Stimulated activated CD8-positive, alpha-beta memory T cell treated with anti-CD3 and anti-CD28 coated beads, Interleukin-12 subunit alpha, Interleukin-12 subunit beta, amount 100 ng/mL, for 4 hours (primary cell): Measurements from ENCODE around the gene APMAP.
"Not testable (repeated sequence)": the region's sequence is repeated elsewhere in the genome, so short reads cannot be mapped to it uniquely, and the experiment has no call there.

Source experiments
- DNase-seq: peaks from one replicate; pipeline ENCODE4 v3.0.0-alpha.2; 2020; ENCODE audit warnings: low read depth

Gene APMAP

GRCh38 chr20:24930724-24931688 lies 61.5 kb downstream of the APMAP start:
- DNase-seq: not testable (repeated sequence)

GRCh38 chr20:24929867-24930723 lies 62.5 kb downstream of the APMAP start:
- DNase-seq: not testable (repeated sequence)

- DNase-seq: not testable (repeated sequence)
Measured at GRCh38 chr20:24929259-24929658, 63.3 kb downstream of the APMAP start.

GRCh38 chr20:24920706-24921105 lies 71.8 kb downstream of the APMAP start:
- DNase-seq: not testable (repeated sequence)

- DNase-seq: not testable (repeated sequence)
Measured at GRCh38 chr20:24919665-24920064, 72.9 kb downstream of the APMAP start.

GRCh38 chr20:24918579-24919566 lies 73.7 kb downstream of the APMAP start:
- DNase-seq: no peak

- DNase-seq: no peak
Measured at GRCh38 chr20:24917797-24918578, 74.6 kb downstream of the APMAP start.

GRCh38 chr20:24917056-24917455 lies 75.5 kb downstream of the APMAP start:
- no peak for DNase-seq

GRCh38 chr20:24916412-24916811 lies 76.1 kb downstream of the APMAP start:
- DNase-seq: no peak

GRCh38 chr20:24915892-24916291 lies 76.7 kb downstream of the APMAP start:
- no peak for DNase-seq

GRCh38 chr20:24915440-24915839 lies 77.1 kb downstream of the APMAP start:
- DNase-seq: no peak

- no peak for DNase-seq
Measured at GRCh38 chr20:24914388-24915241, 77.9 kb downstream of the APMAP start.

- DNase-seq: no peak
Measured at GRCh38 chr20:24913076-24913628, 79.4 kb downstream of the APMAP start.
